Mesenchymal stem cell (in vitro differentiated cells and primary cell): ENCODE measurements around the gene JPT1.
"Not testable (repeated sequence)": the region's sequence is repeated elsewhere in the genome, so short reads cannot be mapped to it uniquely, and the experiment has no call there.

ENCODE experiments used
- DNase-seq: peaks from one replicate; pipeline ENCODE4 v3.0.0-alpha.2; 2013
- H2AFZ ChIP-seq: one replicate; pipeline ENCODE4 v1.6.1; 2013; ENCODE audit warnings: low read depth, mild to moderate bottlenecking, control low read depth, inconsistent platforms, low read length, moderate library complexity
- H2AK5ac ChIP-seq: 2 replicates; pipeline ENCODE4 v1.6.1; 2013; ENCODE audit warnings: low read length, moderate library complexity, mild to moderate bottlenecking, inconsistent platforms; ENCODE audit not compliant: severe bottlenecking
- H2BK120ac ChIP-seq: one replicate; pipeline ENCODE4 v1.6.1; 2013; ENCODE audit warnings: low read depth, mild to moderate bottlenecking, inconsistent platforms, low read length, moderate library complexity
- H2BK12ac ChIP-seq, 2 experiments: one replicate each; pipeline ENCODE4 v1.6.1; 2013; ENCODE audit warnings: inconsistent platforms in 2 of 2, low read length in 2 of 2, mild to moderate bottlenecking in 2 of 2, moderate library complexity in 2 of 2, control low read depth in 1 of 2
- H2BK15ac ChIP-seq: one replicate; pipeline ENCODE4 v1.6.1; 2013; ENCODE audit warnings: mild to moderate bottlenecking, low read depth, inconsistent platforms; ENCODE audit not compliant: poor library complexity, severe bottlenecking
- H2BK5ac ChIP-seq: 2 replicates; pipeline ENCODE4 v1.6.1; 2013; ENCODE audit warnings: low read depth, mild to moderate bottlenecking, low read length, control low read depth, inconsistent platforms; ENCODE audit not compliant: poor library complexity, severe bottlenecking
- H3K14ac ChIP-seq, 2 experiments: one replicate each; pipeline ENCODE4 v1.6.1; 2013; ENCODE audit warnings: inconsistent platforms in 2 of 2, low read length in 2 of 2, control low read depth in 1 of 2, mild to moderate bottlenecking in 1 of 2, moderate library complexity in 1 of 2
- H3K18ac ChIP-seq, 2 experiments: one replicate each; pipeline ENCODE4 v1.6.1; 2013; ENCODE audit warnings: inconsistent platforms in 2 of 2, low read length in 2 of 2, control low read depth in 1 of 2, low read depth in 1 of 2, mild to moderate bottlenecking in 1 of 2
- H3K23ac ChIP-seq, 2 experiments: one replicate each; pipeline ENCODE4 v1.6.1; 2013; ENCODE audit warnings: inconsistent platforms in 2 of 2, low read length in 2 of 2, mild to moderate bottlenecking in 2 of 2, moderate library complexity in 2 of 2, control low read depth in 1 of 2
- H3K27ac ChIP-seq: 2 replicates; pipeline ENCODE4 v1.5.1; 2013; ENCODE audit warnings: mild to moderate bottlenecking, moderate library complexity, low read length, control low read depth, inconsistent platforms; ENCODE audit not compliant: poor library complexity, severe bottlenecking
- H3K27me3 ChIP-seq, 2 experiments: 2 replicates each; pipeline versions ENCODE4 v1.6.1 to v1.7.0; 2013; ENCODE audit warnings: low read length in 2 of 2, mild to moderate bottlenecking in 2 of 2, moderate library complexity in 2 of 2, control low read depth in 1 of 2, inconsistent platforms in 1 of 2; ENCODE audit not compliant: control insufficient read depth in 1 of 2, insufficient read depth in 1 of 2
- H3K36me3 ChIP-seq, 2 experiments: 2 replicates each; pipeline versions ENCODE4 v1.6.1 to v1.7.0; 2013; ENCODE audit warnings: low read length in 2 of 2, control low read depth in 1 of 2, inconsistent platforms in 1 of 2, low read depth in 1 of 2, mild to moderate bottlenecking in 1 of 2; ENCODE audit not compliant: insufficient read depth in 2 of 2, control insufficient read depth in 1 of 2
- H3K4ac ChIP-seq, 2 experiments: one replicate each; pipeline ENCODE4 v1.6.1; 2013; ENCODE audit warnings: inconsistent platforms in 2 of 2, low read length in 2 of 2, mild to moderate bottlenecking in 2 of 2, moderate library complexity in 2 of 2, control low read depth in 1 of 2, low read depth in 1 of 2
- H3K4me1 ChIP-seq: 2 replicates; pipeline ENCODE4 v1.6.1; 2013; ENCODE audit warnings: low read depth, low read length, control low read depth; ENCODE audit not compliant: control insufficient read depth, insufficient read depth
- H3K4me2 ChIP-seq: 2 replicates; pipeline ENCODE4 v1.6.1; 2013; ENCODE audit warnings: low read length, mild to moderate bottlenecking, inconsistent platforms; ENCODE audit not compliant: poor library complexity, severe bottlenecking
- H3K4me3 ChIP-seq, 2 experiments: 2 replicates each; pipeline versions ENCODE4 v1.5.1 to v1.7.0; 2013; ENCODE audit warnings: low read length in 2 of 2, mild to moderate bottlenecking in 2 of 2, control low read depth in 1 of 2, low read depth in 1 of 2; ENCODE audit not compliant: insufficient read depth in 1 of 2
- H3K79me1 ChIP-seq: replicated peaks from 2 replicates; pipeline ENCODE4 v1.6.1; 2013; ENCODE audit warnings: mild to moderate bottlenecking, control low read depth, low read length, inconsistent platforms; ENCODE audit not compliant: poor library complexity, severe bottlenecking
- H3K9ac ChIP-seq: 2 replicates; pipeline ENCODE4 v1.7.0; 2013; ENCODE audit warnings: mild to moderate bottlenecking, low read length, moderate library complexity
- H3K9me3 ChIP-seq: 2 replicates; pipeline ENCODE4 v1.7.0; 2013; ENCODE audit warnings: mild to moderate bottlenecking, low read length; ENCODE audit not compliant: control insufficient read depth
- H4K8ac ChIP-seq: one replicate; pipeline ENCODE4 v1.6.1; 2013; ENCODE audit warnings: inconsistent platforms, mild to moderate bottlenecking, low read length, moderate library complexity
- H4K91ac ChIP-seq: one replicate; pipeline ENCODE4 v1.6.1; 2013; ENCODE audit warnings: mild to moderate bottlenecking, low read length, inconsistent platforms
- WGBS: methylation state at CpG from one replicate; pipeline ENCODE4 v1.1.7; 2013; ENCODE audit warnings: mixed read lengths; 5-methylcytosine and 5-hydroxymethylcytosine counted together

Gene JPT1

GRCh38 chr17:75135946-75136345 is 18.4 kb downstream of the JPT1 start:
- H2BK120ac ChIP-seq = no peak overlapping the region
- H3K14ac ChIP-seq = no peak overlapping the region
- no peak overlapping the region for H3K4ac ChIP-seq
- no peak overlapping the region for H3K4me2 ChIP-seq
- peak overlapping the region; percentile 13 for H4K8ac ChIP-seq
- peaks cover 27 to 40% of the 10 kb centered on the region in 2 experiments for H3K36me3 ChIP-seq
- WGBS = 96% methylated on average over 4 of the region's 8 CpGs
- no peak overlapping the region for H3K23ac ChIP-seq
- H3K18ac ChIP-seq = no peak overlapping the region
- H2AFZ ChIP-seq = no peak overlapping the region
- H3K9ac ChIP-seq = no peak overlapping the region
- peaks cover 2% of the 10 kb centered on the region for H3K4me1 ChIP-seq
- H3K79me1 ChIP-seq = peaks cover 9% of the 10 kb centered on the region
- H2AK5ac ChIP-seq = no peak overlapping the region
- H3K27me3 ChIP-seq = no peaks in the 10 kb centered on the region
- no peak overlapping the region for H2BK15ac ChIP-seq
- H3K4me3 ChIP-seq = no peak overlapping the region
- H3K9me3 ChIP-seq = no peaks in the 10 kb centered on the region
- H2BK5ac ChIP-seq = no peak overlapping the region
- no peak for DNase-seq
- peak overlapping the region in 1 of 2 experiments; percentile 39 for H2BK12ac ChIP-seq
- H4K91ac ChIP-seq = no peak overlapping the region
- no peak overlapping the region for H3K27ac ChIP-seq

- Histone ChIP-seq H3K79me1 (peaks cover 9% of the 10 kb centered on the region), H2BK120ac (no peak overlapping the region), H3K23ac (no peak overlapping the region), H3K9me3 (no peaks in the 10 kb centered on the region), H2BK12ac (no peak overlapping the region), H3K36me3 (peaks cover 22 to 36% of the 10 kb centered on the region in 2 experiments), H3K4me3 (no peak overlapping the region), H3K4me2 (no peak overlapping the region), H3K9ac (no peak overlapping the region), H2BK15ac (no peak overlapping the region), H2AK5ac (no peak overlapping the region), H3K14ac (no peak overlapping the region), H4K91ac (no peak overlapping the region), H2BK5ac (no peak overlapping the region), H3K27me3 (no peaks in the 10 kb centered on the region), H3K18ac (no peak overlapping the region), H3K27ac (no peak overlapping the region), H2AFZ (no peak overlapping the region), H3K4me1 (peaks cover 4% of the 10 kb centered on the region), H3K4ac (no peak overlapping the region), H4K8ac (no peak overlapping the region)
- 98% methylated on average over 5 of the region's 5 CpGs for WGBS
- no peak for DNase-seq
These were observed 18.9 kb downstream of the JPT1 start for GRCh38 chr17:75135452-75135851.

DNA sequence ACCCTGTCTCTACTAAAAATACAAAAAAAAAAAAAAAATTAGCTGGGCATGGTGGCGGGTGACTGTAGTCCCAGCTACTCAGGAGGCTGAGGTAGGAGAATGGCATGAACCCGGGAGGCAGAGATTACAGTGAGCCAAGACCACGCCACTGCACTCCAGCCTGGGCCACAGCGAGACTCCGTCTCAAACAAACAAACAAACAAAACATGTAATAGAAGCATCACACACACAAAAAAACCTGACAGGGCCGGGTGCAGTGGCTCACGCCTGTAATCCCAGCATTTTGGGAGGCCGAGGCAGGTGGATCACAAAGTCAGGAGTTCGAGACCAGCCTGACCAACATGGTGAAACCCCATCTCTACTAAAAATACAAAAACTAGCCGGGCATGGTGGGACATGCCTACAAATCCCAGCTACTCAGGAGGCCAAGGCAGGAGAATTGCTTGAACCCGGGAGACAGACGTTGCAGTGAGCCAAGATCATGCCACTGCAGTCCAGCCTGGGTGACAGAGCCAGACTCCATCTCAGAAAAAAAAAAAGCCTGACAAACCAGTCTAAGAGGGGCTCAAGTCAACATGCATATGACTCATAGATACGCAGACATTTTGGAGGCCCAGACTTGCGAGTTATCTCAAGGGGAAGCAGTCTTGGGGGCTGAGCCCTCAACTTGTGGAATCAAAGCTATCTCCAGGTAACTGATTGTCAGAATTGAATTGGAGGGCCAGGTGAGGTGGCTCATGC is 20.5 kb downstream of the JPT1 start:
- peaks cover 12% of the 10 kb centered on the region for H3K4me1 ChIP-seq
- H3K23ac ChIP-seq, H3K4me3 ChIP-seq, H2AFZ ChIP-seq, H3K9ac ChIP-seq, H3K18ac ChIP-seq, H2BK5ac ChIP-seq, H2BK15ac ChIP-seq, H3K4ac ChIP-seq, H4K8ac ChIP-seq, H2BK12ac ChIP-seq, H2AK5ac ChIP-seq, H2BK120ac ChIP-seq, H3K4me2 ChIP-seq, H3K14ac ChIP-seq, H3K27me3 ChIP-seq, H4K91ac ChIP-seq, H3K27ac ChIP-seq, H3K9me3 ChIP-seq: not testable (repeated sequence)
- peaks cover 31 to 45% of the 10 kb centered on the region in 2 experiments for H3K36me3 ChIP-seq
- WGBS = 92% methylated on average over 14 of the region's 14 CpGs
- DNase-seq = peak; percentile 44
- peaks cover 11% of the 10 kb centered on the region for H3K79me1 ChIP-seq

DNA sequence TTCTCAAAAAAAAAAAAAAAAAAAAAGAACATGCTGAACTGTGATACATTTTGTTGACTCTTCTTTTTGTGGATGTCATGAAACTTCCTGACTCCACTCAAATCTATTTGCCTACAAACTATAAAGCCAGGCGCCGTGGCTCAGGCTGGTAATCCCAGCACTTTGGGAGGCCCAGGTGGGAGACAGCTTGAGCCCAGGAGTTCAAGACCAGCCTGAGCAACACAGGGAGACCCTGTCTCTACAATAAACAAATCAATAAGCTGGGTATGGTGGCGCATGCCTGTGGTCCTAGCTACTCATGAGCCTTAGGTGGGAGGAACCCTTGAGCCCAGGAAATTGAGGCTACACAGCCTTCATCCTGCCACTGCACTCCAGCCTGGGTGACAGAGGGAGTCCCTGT is 21.3 kb downstream of the JPT1 start:
- H3K27ac ChIP-seq = no peak overlapping the region
- H3K36me3 ChIP-seq = peaks cover 33 to 48% of the 10 kb centered on the region in 2 experiments
- H2AK5ac ChIP-seq = no peak overlapping the region
- H3K4me1 ChIP-seq = peaks cover 12% of the 10 kb centered on the region
- no peak for DNase-seq
- H3K79me1 ChIP-seq = peaks cover 8% of the 10 kb centered on the region
- H2BK120ac ChIP-seq = no peak overlapping the region
- no peak overlapping the region for H3K23ac ChIP-seq
- peak overlapping the region; percentile 60 for H4K91ac ChIP-seq
- no peak overlapping the region for H2BK5ac ChIP-seq
- H2BK12ac ChIP-seq = peak overlapping the region in 1 of 2 experiments; percentile 38
- 93% methylated on average over 3 of the region's 3 CpGs for WGBS
- H3K14ac ChIP-seq = no peak overlapping the region
- H3K27me3 ChIP-seq = no peaks in the 10 kb centered on the region
- no peak overlapping the region for H3K4me3 ChIP-seq
- H3K9ac ChIP-seq = no peak overlapping the region
- H3K4ac ChIP-seq = no peak overlapping the region
- no peak overlapping the region for H2AFZ ChIP-seq
- H4K8ac ChIP-seq = no peak overlapping the region
- no peak overlapping the region for H3K18ac ChIP-seq
- H2BK15ac ChIP-seq = no peak overlapping the region
- no peaks in the 10 kb centered on the region for H3K9me3 ChIP-seq
- no peak overlapping the region for H3K4me2 ChIP-seq
